Measurements from ENCODE around the gene WBP1L. TPM values are rescaled to one million over a fixed set of nuclear protein-coding genes. Genes with fewer than 3 reads are reported as not detected.
A peak's percentile ranks its signal among the peaks of the same experiment; 100 is the strongest.

Gene WBP1L
- total and polyA plus RNA-seq, 4 donors, result 12.3 to 43.6 (median 27.6) TPM

GRCh38 chr10:102763037-102763607, 19.4 kb downstream of the WBP1L start (continued):
- TF ChIP-seq HNF4A (conservative IDR thresholded peaks at IDR 0.05), result no peak
- TF ChIP-seq ZBTB33 (IDR thresholded peaks at IDR 0.05), result no peak
- no peak for TF ChIP-seq FOXA1 (IDR thresholded peaks at IDR 0.05)
- TF ChIP-seq CTCF (IDR thresholded peaks at IDR 0.05; ENCODE audit: low read depth, low read length, missing input control), result no peak
- no peak for TF ChIP-seq JUND (IDR thresholded peaks at IDR 0.05)
- no peak for TF ChIP-seq NR2F2 (IDR thresholded peaks at IDR 0.05)
- no peak for TF ChIP-seq MAX (IDR thresholded peaks at IDR 0.05)
- TF ChIP-seq FOXA2 (IDR thresholded peaks at IDR 0.05), result no peak

- Histone ChIP-seq H3K27me3 (ENCODE audit: control insufficient read depth in 4 of 4, insufficient read depth in 4 of 4, low read length in 3 of 4) (no peaks in the 10 kb centered on the region), H3K4me3 (ENCODE audit: low read depth in 1 of 3, low read length in 3 of 3) (no peak overlapping the region), H3K27ac (ENCODE audit: low read depth in 1 of 2, low read length in 2 of 2) (peak overlapping the region in 1 of 2 donors; percentile 57), H3K36me3 (ENCODE audit: control insufficient read depth in 4 of 4, insufficient read depth in 3 of 4, low read depth in 1 of 4, low read length in 3 of 4) (peaks cover 0 to 2% (median 0%) of the 10 kb centered on the region in 4 donors), H3K4me1 (ENCODE audit: control insufficient read depth in 4 of 4, insufficient read depth in 4 of 4, low read length in 3 of 4) (peaks cover 15 to 29% (median 21%) of the 10 kb centered on the region in 4 donors), H3K9ac (ENCODE audit: low read depth in 1 of 2, low read length in 2 of 2) (no peak overlapping the region), H3K9me3 (ENCODE audit: control insufficient read depth in 4 of 4, low read length in 3 of 4) (no peaks in the 10 kb centered on the region)
- DNase-seq (ENCODE audit: low spot score), result no peak
- WGBS, result 83% methylated on average over 6 of the region's 6 CpGs
- no peak for TF ChIP-seq SP1 (IDR thresholded peaks at IDR 0.05)
- no peak for TF ChIP-seq RXRA (IDR thresholded peaks at IDR 0.05)
- no peak for TF ChIP-seq TAF1 (conservative IDR thresholded peaks at IDR 0.05)
- no peak for TF ChIP-seq YY1 (IDR thresholded peaks at IDR 0.05)
- no peak for TF ChIP-seq HNF4G (IDR thresholded peaks at IDR 0.05)
- no peak for TF ChIP-seq FOXA1 (IDR thresholded peaks at IDR 0.05)
- TF ChIP-seq CTCF (IDR thresholded peaks at IDR 0.05; ENCODE audit: low read depth, low read length, missing input control), result no peak
- TF ChIP-seq NR2F2 (IDR thresholded peaks at IDR 0.05), result no peak
- TF ChIP-seq ATF3 (IDR thresholded peaks at IDR 0.05), result no peak
- no peak for TF ChIP-seq HNF4A (conservative IDR thresholded peaks at IDR 0.05)
- no peak for TF ChIP-seq ZBTB33 (IDR thresholded peaks at IDR 0.05)
- no peak for TF ChIP-seq REST (IDR thresholded peaks at IDR 0.05)
- TF ChIP-seq GABPA (IDR thresholded peaks at IDR 0.05 in 1 of 2, conservative IDR thresholded peaks at IDR 0.05 in 1 of 2), result no peak
Measured at GRCh38 chr10:102764470-102765161, 20.9 kb downstream of the WBP1L start.

Data from liver (tissue), 9 donors.